ENCODE data around the gene FRAT2.
"Not testable (repeated sequence)": the region's sequence is repeated elsewhere in the genome, so short reads cannot be mapped to it uniquely, and the experiment has no call there.

FRAT2 gene

DNA sequence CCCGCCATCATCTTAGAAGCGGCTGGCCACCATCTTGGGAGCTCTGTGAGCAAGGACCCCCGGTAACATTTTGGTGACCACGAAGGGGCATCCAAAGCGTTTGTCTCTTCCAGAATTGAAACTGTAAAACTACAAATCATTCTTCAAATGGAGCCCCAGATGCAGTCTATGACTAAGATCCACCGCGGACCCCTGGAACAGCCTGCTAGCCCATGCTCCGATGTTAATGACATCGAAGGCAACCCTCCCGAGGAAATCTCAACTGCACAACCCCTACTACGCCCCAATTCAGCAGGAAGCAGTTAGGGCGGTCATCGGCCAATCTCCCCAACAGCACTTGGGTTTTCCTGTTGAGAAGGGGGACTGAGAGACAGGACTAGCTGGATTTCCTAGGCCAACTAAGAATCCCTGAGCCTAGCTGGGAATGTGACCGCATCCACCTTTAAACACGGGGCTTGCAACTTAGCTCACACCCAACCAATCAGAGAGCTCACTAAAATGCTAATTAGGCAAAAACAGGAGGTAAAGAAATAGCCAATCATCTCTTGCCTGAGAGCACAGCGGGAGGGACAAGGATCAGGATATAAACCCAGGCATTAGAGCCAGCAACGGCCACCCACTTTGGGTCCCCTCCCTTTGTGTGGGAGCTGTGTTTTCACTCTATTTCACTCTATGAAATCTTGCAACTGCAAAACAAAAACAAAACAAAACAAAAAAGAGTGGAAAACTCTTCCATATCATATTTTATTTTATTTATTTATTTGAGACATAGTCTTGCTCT lies 43.8 kb downstream of the FRAT2 start:
- DNase-seq: not testable (repeated sequence)

DNA sequence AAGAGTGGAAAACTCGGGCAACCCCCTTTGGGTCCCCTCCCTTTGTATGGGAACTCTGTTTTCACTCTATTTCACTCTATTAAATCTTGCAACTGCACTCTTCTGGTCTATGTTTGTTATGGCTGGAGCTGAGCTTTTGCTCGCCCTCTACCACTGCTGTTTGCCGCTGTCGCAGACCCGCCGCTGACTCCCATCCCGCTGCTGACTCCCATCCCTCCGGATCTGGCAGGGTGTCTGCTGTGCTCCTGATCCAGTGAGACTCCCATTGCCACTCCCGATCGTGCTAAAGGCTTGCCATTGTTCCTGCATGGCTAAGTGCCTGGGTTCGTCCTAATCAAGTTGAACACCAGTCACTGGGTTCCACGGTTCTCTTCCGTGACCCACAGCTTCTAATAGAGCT lies 44.5 kb downstream of the FRAT2 start:
- DNase-seq: not testable (repeated sequence)
